Measurements from ENCODE around the gene PLOD2.
"Not testable (repeated sequence)": the region's sequence is repeated elsewhere in the genome, so short reads cannot be mapped to it uniquely, and the experiment has no call there.

PLOD2 gene

GRCh38 chr3:146136647-146137046 is 24.3 kb downstream of the PLOD2 start:
- DNase-seq (ENCODE audit: low spot score), result no peak

- DNase-seq (ENCODE audit: low spot score), result no peak
These were observed 26.5 kb downstream of the PLOD2 start for GRCh38 chr3:146134348-146135117.

DNA sequence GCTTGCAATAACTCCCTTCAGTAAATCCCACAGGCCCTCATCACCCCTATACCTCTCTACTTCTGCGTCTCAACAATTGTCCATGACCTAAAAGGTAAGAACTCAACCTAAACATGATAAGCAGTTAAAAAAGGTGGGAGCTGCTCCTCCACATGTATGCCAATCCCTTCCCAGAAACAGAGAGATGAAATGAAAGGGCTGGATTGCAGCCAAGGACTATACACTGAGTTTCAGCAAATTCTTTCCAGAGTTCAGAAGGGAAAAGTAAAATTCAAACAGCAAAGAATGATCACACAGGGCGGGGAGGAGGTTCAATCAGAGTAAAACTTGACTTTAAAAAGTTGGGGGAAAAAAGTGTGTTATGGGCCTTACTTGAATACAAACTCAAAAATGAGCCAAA is 27.5 kb downstream of the PLOD2 start:
- no peak for DNase-seq (ENCODE audit: low spot score)

DNA sequence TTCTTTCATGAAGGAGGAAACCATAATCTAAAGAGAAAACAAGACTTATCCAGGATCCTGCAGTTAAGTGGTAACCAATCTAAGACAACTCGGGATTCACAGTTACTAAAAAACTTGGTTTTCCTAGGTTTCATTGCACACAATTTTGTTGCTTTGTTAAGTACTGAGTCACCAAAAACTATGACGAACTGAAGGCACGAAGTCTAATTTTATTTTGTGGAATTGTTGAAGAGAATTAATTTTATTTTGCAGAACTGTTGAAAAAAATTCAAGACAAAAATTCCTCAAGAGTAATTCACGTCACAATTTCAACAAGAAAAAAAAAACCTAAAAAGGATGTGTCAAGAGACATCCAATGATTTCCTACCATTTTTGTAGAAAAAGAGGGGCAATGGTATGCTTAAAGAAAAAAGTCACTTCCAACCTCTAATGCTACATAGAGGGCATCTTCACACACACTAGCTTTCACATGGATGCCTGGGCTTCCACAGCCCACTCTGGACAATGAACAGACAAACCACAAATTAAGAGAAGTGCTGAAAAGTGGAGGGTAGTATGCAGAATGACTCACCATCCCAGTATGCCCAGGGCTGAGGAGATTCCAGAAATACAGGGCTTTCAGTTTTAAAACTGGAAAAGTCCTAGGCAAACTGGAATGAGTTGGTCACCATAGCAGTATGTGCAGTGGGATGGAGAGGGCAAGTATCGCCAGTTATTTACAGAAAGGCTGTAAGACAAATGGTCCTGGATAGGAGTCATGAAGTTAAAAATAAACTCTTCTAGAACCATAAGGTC is 29.2 kb downstream of the PLOD2 start:
- DNase-seq (ENCODE audit: low spot score), result no peak

DNA sequence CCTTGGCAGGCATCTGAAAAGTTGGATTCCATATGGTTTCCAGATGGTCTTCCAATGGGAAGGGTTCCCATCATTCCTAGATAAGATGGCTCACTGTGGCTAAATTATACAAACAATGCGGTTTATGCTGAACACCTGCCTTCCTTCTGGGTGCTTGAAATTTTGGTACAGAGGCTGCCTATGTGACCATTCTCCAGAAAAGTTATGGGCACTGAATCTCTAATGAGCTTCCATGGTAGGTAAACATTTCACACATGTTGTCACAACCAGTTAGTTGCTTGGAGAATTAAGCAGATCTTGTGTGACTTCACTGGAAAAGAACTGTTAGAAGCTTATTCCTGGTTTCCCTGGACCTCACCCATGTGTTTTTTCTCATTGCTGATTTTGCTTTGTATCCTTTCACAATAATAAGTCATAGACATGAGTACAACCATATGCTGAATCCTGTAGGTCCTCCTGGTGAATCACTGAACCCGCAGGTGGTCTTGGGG is 30.1 kb downstream of the PLOD2 start:
- no peak for DNase-seq (ENCODE audit: low spot score)

DNA sequence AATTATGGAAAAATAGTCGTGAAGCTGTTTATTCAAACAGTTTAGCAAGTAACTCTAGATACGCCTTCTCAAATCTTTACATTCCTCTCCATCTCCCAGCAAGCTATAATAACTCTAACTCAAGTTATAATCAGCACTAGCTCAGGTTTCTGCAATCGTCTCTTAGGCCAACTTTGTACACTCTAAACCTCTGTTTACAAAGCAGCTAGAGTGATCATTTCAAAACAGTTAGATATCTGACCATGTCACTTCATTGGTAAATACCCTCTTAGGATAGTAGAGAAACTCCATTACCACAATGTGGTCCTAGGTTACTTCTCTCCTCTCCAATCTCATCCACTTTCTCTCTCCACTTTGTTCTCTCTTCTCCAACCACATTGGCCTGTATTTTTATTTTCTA is 31.2 kb downstream of the PLOD2 start:
- no peak for DNase-seq (ENCODE audit: low spot score)

GRCh38 chr3:146128939-146129338 is 32.0 kb downstream of the PLOD2 start:
- DNase-seq (ENCODE audit: low spot score), result no peak

GRCh38 chr3:146128179-146128578 is 32.8 kb downstream of the PLOD2 start:
- DNase-seq (ENCODE audit: low spot score), result no peak

DNA sequence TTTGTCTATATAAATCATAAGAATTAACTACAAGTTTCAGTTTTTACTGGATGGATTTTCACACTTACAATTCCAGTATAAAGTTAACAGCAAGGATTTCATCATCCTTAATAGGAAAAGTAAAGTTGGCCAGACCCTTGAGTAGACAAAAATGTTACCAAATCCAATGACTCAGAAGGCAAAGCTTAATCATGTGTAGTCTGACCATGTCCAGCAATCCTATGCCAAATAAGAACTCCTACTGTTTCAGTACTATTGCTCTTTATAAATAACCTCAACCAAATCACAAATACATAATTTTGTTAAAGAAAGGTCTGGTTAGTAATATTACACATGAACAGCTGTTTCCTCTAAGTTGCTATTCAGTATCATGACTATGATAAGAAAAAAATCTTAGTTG is 35.0 kb downstream of the PLOD2 start:
- no peak for DNase-seq (ENCODE audit: low spot score)

- no peak for DNase-seq (ENCODE audit: low spot score)
These were observed 36.7 kb downstream of the PLOD2 start for GRCh38 chr3:146124126-146124801.

- DNase-seq (ENCODE audit: low spot score), result no peak
These were observed 43.3 kb downstream of the PLOD2 start for GRCh38 chr3:146117406-146118285.

DNA sequence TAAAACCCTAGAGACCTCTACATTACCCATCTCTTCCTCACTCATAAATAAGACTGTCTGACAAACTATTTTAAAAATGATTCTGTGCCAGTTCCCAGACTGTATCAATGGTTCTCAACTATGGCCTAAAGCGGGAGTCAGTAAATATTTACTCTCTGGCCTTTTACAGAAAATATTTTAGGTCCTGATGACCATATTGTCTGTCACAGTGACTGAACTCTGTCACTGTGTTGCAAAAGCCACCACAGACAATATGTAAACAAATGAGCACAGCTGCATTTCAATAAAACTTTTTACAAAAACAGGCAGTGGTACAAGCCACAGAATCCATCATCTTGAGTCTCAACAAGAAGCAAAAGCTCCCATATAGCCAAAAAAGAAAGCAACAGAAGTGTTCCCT is 45.4 kb downstream of the PLOD2 start:
- no peak for DNase-seq (ENCODE audit: low spot score)

DNA sequence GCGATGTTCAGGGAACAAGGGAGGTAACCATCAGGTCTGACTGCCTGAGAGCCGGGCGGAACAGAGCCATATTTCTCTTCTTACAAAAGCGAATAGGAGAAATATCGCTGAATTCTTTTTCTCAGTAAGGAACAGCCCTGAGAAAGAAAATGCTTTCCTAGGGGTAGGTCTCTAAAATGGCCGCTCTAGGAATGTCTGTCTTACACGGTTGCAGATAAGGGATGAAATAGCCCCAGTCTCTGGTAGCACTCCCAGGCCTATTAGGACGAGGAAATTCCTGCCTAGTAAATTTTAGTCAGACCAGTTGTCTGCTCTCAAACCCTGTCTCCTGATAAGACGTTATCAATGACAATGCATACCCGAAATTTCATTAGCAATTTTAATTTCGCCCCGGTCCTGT is 47.2 kb downstream of the PLOD2 start:
- not testable (repeated sequence) for DNase-seq (ENCODE audit: low spot score)

DNA sequence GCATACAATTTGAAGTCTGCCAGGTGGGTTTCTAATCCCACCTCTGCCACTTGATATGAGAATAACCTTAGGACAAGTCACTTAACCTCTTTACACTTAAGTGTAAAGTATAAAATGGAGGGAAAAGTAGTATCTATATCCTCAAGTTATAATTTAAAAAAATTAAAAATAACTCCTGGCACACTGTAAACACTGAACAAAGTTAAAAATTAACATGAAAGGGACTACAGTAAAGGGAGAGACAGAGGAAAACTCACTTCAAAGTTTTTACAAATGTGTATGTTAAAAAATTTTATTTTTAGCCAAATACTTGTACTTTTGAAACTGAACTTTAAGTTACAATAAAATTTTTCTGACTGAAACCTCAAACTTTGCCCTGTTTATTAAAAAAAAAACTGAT is 49.6 kb downstream of the PLOD2 start:
- no peak for DNase-seq (ENCODE audit: low spot score)

GRCh38 chr3:146110161-146110560 is 50.8 kb downstream of the PLOD2 start:
- no peak for DNase-seq (ENCODE audit: low spot score)

- no peak for DNase-seq (ENCODE audit: low spot score)
These were observed 54.0 kb downstream of the PLOD2 start for GRCh38 chr3:146106986-146107385.

GRCh38 chr3:146104068-146104467 is 56.9 kb downstream of the PLOD2 start:
- DNase-seq (ENCODE audit: low spot score), result no peak

GRCh38 chr3:146102885-146103284 is 58.1 kb downstream of the PLOD2 start:
- no peak for DNase-seq (ENCODE audit: low spot score)

GRCh38 chr3:146101538-146101937 is 59.4 kb downstream of the PLOD2 start:
- DNase-seq (ENCODE audit: low spot score), result no peak

DNA sequence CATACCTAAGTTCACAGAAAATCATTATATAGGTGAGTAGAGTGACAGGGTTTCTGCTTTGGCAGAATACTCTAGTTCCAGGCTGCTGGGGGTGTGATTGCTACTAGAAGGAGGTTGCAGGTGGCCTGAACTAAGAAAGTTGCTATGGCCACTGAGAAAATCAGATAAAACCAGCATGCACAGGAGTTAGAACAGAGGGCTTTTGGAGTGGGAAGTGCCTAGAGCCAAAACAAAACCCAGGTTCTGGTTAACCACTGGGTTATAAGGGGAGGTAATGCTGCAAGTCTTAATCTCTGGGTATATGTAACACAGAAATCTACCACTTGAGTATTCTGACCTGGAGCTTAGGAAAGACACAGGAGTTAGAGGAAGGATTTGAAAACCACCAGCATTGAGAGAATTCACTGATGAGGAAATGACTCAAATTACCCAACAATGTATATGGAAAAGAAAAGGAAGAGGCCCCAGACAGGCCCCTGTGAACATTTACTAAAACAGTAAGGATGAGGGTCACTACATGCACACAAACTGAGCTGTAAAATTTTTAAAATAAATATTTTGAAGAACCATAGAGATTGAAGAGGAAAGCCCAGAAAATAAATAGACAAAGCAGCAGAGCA is 60.0 kb downstream of the PLOD2 start:
- no peak for DNase-seq (ENCODE audit: low spot score)

- DNase-seq (ENCODE audit: low spot score), result no peak
These were observed 60.8 kb downstream of the PLOD2 start for GRCh38 chr3:146100180-146100579.
